Thyroid gland (tissue), 4 donors: ENCODE data around the gene UBN1. TPM values are rescaled to one million over a fixed set of nuclear protein-coding genes. Genes with fewer than 3 reads are reported as not detected.

ENCODE experiments used
- DNase-seq, 2 donors: peaks; one replicate each; pipeline ENCODE4 v3.0.0-alpha.2; 2019
- H3K27ac ChIP-seq, 3 donors: fragments of 200-600 bp; sonication (generic); 1 replicate in 2 of 3; 2 replicates in 1 of 3; pipeline ENCODE4 v1.5.1; 2016 to 2019; ENCODE audit warnings: mild to moderate bottlenecking in 1 of 3, moderate library complexity in 1 of 3
- H3K27me3 ChIP-seq: fragments of 200-600 bp; sonication (generic); one replicate; pipeline ENCODE4 v1.5.1; 2019
- H3K36me3 ChIP-seq, 2 donors: fragments of 200-600 bp; sonication (generic); one replicate each; pipeline ENCODE4 v1.5.1; 2016 to 2019
- H3K4me1 ChIP-seq, 2 donors: fragments of 200-600 bp; sonication (generic); one replicate each; pipeline ENCODE4 v1.5.1; 2017 to 2019
- H3K4me3 ChIP-seq, 3 donors: fragments of 200-600 bp; sonication (generic); replicated peaks in 1 of 3; 1 replicate in 2 of 3; 2 replicates in 1 of 3; pipeline ENCODE4 v1.5.1; 2016; ENCODE audit warnings: mild to moderate bottlenecking in 1 of 3
- H3K9me3 ChIP-seq: fragments of 200-600 bp; sonication (generic); one replicate; pipeline ENCODE4 v1.5.1; 2017
- POLR2A ChIP-seq, 2 donors: fragments of 450-650 bp; IDR thresholded peaks; one replicate each; pipeline ENCODE4 v1.6.1; 2017; ENCODE audit warnings: antibody characterized with exemption in 2 of 2, mild to moderate bottlenecking in 2 of 2, moderate library complexity in 1 of 2
- WGBS, 2 donors: methylation state at CpG; one replicate each; pipeline ENCODE4 v1.1.5; 2017; 5-methylcytosine and 5-hydroxymethylcytosine counted together
- intact Hi-C: fragments of 100-400 bp; cut with DNase I; formaldehyde crosslinking; loops from one replicate; pipeline ENCODE4 v1.15.1; 2023
- total RNA-seq, 4 donors: library from RNA; depleted of rRNA; stranded (reverse); fragments of >200 nt; gene quantifications; one replicate each; pipeline ENCODE4 v1.2.3, GENCODE V29; 2016
- TF ChIP-seq, protein P1 (sequence below), 6 experiments: fragments of 200-600 bp in 3 of 6; fragments of 450-650 bp in 3 of 6; sonication (generic) in 3 of 6; IDR thresholded peaks; one replicate each; pipeline ENCODE4 v1.5.1; 2016 to 2019; ENCODE audit warnings: antibody characterized with exemption in 6 of 6, mild to moderate bottlenecking in 2 of 6, inconsistent platforms in 1 of 6, moderate library complexity in 1 of 6

The UBN1 gene
- total RNA-seq, 4 donors from 2014 or later: 27.9 to 40.7 (median 30.5) TPM

DNA sequence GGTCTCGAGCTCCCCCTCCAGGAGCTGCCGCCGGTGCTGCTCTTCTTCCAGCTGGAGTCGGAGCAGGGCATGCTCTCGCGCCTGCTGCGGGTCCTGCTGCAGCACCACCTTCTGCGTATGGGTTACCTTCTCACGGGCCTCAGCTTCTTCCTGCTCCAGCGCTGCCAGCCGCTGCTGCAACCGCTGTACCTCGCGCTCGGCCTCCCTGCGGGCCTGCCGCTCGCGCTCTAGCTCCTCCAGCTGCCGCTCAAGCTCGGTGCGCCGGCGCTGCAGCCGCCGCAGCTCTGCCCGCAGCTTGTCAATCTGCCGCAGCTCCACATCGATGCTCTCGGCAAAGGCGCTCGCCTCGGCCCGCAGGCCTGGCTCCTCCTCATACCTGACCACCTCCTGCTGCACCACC, 36.9 kb downstream of the UBN1 start:
- TF ChIP-seq POLR2A (IDR thresholded peaks at IDR 0.05): no peak
- TF ChIP-seq, protein P1, sequence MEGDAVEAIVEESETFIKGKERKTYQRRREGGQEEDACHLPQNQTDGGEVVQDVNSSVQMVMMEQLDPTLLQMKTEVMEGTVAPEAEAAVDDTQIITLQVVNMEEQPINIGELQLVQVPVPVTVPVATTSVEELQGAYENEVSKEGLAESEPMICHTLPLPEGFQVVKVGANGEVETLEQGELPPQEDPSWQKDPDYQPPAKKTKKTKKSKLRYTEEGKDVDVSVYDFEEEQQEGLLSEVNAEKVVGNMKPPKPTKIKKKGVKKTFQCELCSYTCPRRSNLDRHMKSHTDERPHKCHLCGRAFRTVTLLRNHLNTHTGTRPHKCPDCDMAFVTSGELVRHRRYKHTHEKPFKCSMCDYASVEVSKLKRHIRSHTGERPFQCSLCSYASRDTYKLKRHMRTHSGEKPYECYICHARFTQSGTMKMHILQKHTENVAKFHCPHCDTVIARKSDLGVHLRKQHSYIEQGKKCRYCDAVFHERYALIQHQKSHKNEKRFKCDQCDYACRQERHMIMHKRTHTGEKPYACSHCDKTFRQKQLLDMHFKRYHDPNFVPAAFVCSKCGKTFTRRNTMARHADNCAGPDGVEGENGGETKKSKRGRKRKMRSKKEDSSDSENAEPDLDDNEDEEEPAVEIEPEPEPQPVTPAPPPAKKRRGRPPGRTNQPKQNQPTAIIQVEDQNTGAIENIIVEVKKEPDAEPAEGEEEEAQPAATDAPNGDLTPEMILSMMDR (IDR thresholded peaks at IDR 0.05): no peak
- Histone ChIP-seq H3K27ac (no peak overlapping the region), H3K27me3 (no peaks in the 10 kb centered on the region), H3K4me3 (no peak overlapping the region), H3K36me3 (peaks cover 76 to 81% of the 10 kb centered on the region in 2 donors), H3K9me3 (no peaks in the 10 kb centered on the region), H3K4me1 (peaks cover 7 to 16% of the 10 kb centered on the region in 2 donors)
- intact Hi-C loops: loop anchor here (5.0 kb wide), 1 partner anchor 53 kb away; the partner anchor contains the start of gene PPL
- DNase-seq: no peak
- WGBS, 2 donors: 95 to 96% methylated on average over 31 to 34 of the region's 34 CpGs

DNA sequence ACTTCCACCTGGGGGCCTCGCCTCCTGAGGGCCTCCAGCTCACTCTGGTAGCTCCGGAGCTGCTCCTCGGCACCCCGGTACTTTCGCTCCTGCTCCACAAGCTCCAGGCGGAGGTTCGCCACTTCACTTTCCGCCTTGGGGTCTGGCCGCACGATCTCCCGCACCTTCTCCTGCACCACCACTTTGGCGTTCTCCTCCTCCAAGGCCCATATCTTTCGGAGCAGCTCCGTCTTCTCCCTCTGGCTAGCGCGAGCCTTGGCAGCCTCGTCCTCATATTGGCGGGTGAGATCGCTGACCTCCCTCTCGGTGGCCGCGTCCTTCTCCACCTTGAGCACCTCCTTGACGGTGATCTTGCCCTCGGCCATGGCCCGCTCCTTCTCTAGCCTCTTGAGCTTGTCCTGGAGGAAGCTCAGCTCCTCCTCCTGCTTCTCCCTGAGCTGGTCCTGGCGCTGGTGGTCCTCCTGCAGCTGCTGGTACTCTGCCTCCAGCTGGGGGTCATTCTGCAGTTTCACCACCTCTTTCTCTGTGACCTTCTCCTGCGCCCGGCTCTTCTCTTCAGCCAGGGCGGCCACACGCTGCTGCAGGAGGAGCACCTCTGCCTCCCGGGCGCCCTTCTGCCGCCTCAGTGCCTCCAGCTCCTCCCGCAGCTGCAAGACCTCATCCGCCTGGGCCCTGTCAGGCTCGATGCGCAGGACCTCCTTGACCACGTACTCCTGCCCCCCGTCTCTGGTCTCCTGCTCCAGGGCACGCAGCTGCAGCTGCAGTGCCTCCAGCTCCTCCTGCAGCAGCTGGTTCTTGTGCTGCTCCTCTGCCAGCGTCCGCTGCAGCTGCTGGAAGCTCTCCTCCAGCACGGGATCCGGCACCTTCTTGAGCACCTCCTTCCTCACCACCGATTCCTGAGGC, 37.9 kb downstream of the UBN1 start:
- Histone ChIP-seq H3K4me1 (peaks cover 7 to 16% of the 10 kb centered on the region in 2 donors), H3K9me3 (no peaks in the 10 kb centered on the region), H3K4me3 (no peak overlapping the region), H3K36me3 (peaks cover 76 to 83% of the 10 kb centered on the region in 2 donors), H3K27ac (no peak overlapping the region), H3K27me3 (no peaks in the 10 kb centered on the region)
- intact Hi-C loops: loop anchor here (5.0 kb wide), 1 partner anchor 52 kb away; the partner anchor contains the start of gene PPL
- TF ChIP-seq POLR2A (IDR thresholded peaks at IDR 0.05): no peak
- TF ChIP-seq, protein P1 (IDR thresholded peaks at IDR 0.05): no peak
- WGBS, 2 donors: 95 to 96% methylated on average over 45 of the region's 45 CpGs
- no peak for DNase-seq

DNA sequence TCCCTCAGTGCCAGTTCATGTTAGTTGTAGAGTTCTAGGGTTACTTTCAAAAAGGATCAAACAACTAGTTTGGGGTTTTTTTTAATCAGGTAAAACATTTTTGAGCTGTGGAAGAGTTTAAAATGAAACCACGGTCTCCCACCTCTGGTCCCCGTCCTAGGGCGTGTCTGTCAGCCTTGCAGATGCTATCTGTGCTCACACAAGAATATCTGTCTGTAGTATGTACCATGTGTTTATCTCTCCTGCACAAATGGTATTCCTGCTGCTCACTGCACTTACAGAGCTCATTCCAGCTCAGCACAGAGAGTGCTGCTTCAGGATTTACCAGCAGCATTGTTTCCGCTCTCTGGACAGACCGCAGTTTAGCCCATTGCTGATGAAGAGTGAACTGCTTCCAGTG, 38.9 kb downstream of the UBN1 start:
- H3K36me3 ChIP-seq: peaks cover 66 to 81% of the 10 kb centered on the region in 2 donors
- peaks cover 7 to 16% of the 10 kb centered on the region in 2 donors for H3K4me1 ChIP-seq
- no peak overlapping the region for H3K4me3 ChIP-seq
- TF ChIP-seq POLR2A (IDR thresholded peaks at IDR 0.05): no peak
- TF ChIP-seq, protein P1 (IDR thresholded peaks at IDR 0.05): no peak
- no peak for DNase-seq
- 95 to 96% methylated on average over 5 of the region's 5 CpGs for WGBS, 2 donors
- H3K27me3 ChIP-seq: no peaks in the 10 kb centered on the region
- no peaks in the 10 kb centered on the region for H3K9me3 ChIP-seq
- H3K27ac ChIP-seq: no peak overlapping the region
- intact Hi-C loops: no loop called here

DNA sequence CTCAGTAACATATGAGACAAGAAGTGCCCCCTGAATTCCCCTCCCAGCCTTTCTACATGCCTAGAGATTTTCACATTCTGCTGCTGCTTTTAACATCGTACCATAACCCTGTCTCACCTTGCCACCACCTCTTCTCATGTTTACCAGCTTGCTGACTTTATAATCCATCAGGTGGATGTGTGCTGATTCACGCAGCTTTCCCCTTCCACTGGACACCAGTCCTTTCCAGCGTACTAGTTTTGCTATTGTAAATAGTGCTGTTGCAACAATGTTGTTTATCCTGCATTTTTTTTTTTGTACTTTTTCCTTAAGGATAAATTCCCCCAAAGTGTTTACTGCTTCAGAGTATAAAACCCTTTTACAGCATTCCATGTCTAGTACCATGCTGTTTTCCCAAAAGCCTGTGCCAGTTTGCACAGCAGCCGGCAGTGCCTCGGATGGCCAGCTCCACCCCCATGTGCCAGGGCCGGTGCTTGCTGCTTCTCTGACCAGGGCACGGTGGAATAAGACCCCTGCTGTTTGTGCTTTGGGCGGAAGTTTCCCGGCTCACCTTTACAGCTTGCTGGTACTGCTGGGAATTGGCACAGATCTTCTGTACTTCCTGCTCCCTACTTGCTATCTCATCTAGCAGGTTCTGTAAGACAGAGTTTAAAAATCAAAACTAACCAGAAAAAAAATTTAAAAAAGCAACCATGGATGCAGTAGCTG, 41.3 kb downstream of the UBN1 start:
- no peak for TF ChIP-seq POLR2A (IDR thresholded peaks at IDR 0.05)
- TF ChIP-seq, protein P1 (IDR thresholded peaks at IDR 0.05): no peak
- intact Hi-C loops: no loop called here
- no peaks in the 10 kb centered on the region for H3K4me1 ChIP-seq
- H3K27me3 ChIP-seq: no peaks in the 10 kb centered on the region
- DNase-seq: no peak
- no peak overlapping the region for H3K27ac ChIP-seq
- peaks cover 66 to 90% of the 10 kb centered on the region in 2 donors for H3K36me3 ChIP-seq
- H3K4me3 ChIP-seq: no peak overlapping the region
- H3K9me3 ChIP-seq: no peaks in the 10 kb centered on the region
- 87 to 91% methylated on average over 9 of the region's 9 CpGs for WGBS, 2 donors
